ENCODE data around the gene POLR3A. TPM values are rescaled to one million over a fixed set of nuclear protein-coding genes. Genes with fewer than 3 reads are reported as not detected.
"Not testable (repeated sequence)": the region's sequence is repeated elsewhere in the genome, so short reads cannot be mapped to it uniquely, and the experiment has no call there.

Gene POLR3A
- total RNA-seq, 1 donor from 2014 or later, result 14.7 TPM

DNA sequence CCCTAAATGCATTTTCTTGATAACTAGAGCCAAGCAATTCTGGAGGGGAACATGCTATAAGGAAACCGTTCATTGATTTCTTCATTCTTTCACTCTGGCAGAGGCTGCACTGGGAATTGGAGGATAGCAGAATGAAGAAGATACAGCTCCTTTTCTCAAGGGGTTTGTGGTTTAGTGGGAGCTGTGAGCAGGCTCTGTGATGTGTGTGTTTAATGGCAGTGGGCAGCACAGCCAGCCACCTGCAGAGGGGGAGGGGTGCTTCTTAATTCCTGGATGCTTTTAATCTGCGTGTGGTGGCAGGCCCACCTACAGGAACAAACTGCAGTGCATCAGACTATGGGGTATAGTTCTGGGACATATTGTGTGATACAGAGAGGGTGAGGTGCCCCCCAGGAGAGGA is 36.3 kb upstream of the POLR3A start:
- TF ChIP-seq, protein P1, sequence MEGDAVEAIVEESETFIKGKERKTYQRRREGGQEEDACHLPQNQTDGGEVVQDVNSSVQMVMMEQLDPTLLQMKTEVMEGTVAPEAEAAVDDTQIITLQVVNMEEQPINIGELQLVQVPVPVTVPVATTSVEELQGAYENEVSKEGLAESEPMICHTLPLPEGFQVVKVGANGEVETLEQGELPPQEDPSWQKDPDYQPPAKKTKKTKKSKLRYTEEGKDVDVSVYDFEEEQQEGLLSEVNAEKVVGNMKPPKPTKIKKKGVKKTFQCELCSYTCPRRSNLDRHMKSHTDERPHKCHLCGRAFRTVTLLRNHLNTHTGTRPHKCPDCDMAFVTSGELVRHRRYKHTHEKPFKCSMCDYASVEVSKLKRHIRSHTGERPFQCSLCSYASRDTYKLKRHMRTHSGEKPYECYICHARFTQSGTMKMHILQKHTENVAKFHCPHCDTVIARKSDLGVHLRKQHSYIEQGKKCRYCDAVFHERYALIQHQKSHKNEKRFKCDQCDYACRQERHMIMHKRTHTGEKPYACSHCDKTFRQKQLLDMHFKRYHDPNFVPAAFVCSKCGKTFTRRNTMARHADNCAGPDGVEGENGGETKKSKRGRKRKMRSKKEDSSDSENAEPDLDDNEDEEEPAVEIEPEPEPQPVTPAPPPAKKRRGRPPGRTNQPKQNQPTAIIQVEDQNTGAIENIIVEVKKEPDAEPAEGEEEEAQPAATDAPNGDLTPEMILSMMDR (IDR thresholded peaks at IDR 0.05; ENCODE audit: insufficient read depth, low read length, severe bottlenecking), result no peak
- no peak for FAIRE-seq
- peaks cover 5% of the 10 kb centered on the region for H3K27me3 ChIP-seq (ENCODE audit: control insufficient read depth, insufficient read depth, low read length)

DNA sequence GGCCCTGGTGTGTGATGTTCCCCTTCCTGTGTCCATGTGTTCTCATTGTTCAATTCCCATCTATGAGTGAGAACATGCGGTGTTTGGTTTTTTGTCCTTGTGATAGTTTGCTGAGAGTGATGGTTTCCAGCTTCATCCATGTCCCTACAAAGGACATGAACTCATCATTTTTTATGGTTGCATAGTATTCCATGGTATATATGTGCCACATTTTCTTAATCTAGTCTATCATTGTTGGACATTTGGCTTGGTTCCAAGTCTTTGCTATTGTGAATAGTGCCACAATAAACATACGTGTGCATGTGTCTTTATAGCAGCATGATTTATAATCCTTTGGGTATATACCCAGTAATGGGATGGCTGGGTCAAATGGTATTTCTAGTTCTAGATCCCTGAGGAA is 35.6 kb upstream of the POLR3A start:
- not testable (repeated sequence) for FAIRE-seq; DNase-seq (ENCODE audit: low read depth); H3K4me3 ChIP-seq (ENCODE audit: low read depth, low read length); H3K36me3 ChIP-seq (ENCODE audit: control insufficient read depth, insufficient read depth, low read length); H3K27me3 ChIP-seq (ENCODE audit: control insufficient read depth, insufficient read depth, low read length)

More for the DNA sequence above, 36.3 kb upstream of the POLR3A start:
- DNase-seq (ENCODE audit: low read depth), result no peak
- H3K36me3 ChIP-seq (ENCODE audit: control insufficient read depth, insufficient read depth, low read length), result no peaks in the 10 kb centered on the region
- no peak overlapping the region for H3K4me3 ChIP-seq (ENCODE audit: low read depth, low read length)

DNA sequence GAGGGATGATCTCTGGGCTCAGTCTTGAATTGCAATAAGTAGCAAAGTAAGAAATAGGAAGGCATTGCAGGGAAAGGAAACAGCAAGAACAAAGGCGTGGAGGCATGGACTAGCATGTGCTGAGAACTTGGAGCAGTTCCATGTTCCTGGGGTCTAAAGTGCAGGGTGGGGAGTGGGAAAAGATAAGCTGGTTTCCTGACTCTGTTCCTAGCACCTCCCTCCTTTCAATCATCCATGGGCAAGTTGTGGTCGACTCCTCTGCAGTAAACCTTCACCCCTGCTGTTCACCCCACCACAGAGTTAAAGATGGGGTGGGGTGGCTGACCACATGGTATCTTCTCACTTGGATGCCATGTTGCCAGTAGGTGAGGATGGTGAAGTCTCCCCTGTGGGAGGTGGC is 33.9 kb upstream of the POLR3A start:
- TF ChIP-seq, protein P1 (IDR thresholded peaks at IDR 0.05; ENCODE audit: insufficient read depth, low read length, severe bottlenecking), result no peak
- peak; percentile 77 for FAIRE-seq
- Histone ChIP-seq H3K36me3 (ENCODE audit: control insufficient read depth, insufficient read depth, low read length) (no peaks in the 10 kb centered on the region), H3K27me3 (ENCODE audit: control insufficient read depth, insufficient read depth, low read length) (peaks cover 5% of the 10 kb centered on the region), H3K4me3 (ENCODE audit: low read depth, low read length) (no peak overlapping the region)
- DNase-seq (ENCODE audit: low read depth), result no peak

DNA sequence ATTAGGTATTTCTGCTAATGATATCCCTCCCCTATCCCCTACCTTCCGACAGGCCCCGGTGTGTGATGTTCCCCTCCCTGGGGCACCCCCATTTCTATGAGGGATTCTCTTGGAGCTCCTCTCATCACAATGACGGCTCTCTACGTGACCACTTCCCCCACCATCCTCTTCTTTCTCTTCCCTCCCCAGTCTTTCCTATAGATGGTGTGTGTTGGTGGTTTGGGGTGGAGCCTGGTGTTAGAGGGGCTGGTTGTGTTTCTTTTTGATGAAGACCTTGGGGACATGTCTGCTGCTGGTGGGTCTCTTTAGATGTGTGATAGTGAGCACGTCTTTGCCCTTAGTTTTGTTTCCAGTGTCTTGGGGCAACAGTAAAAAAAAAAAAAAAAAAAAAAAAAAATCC is 33.0 kb upstream of the POLR3A start:
- no peaks in the 10 kb centered on the region for H3K36me3 ChIP-seq (ENCODE audit: control insufficient read depth, insufficient read depth, low read length)
- no peak for DNase-seq (ENCODE audit: low read depth)
- peaks cover 2% of the 10 kb centered on the region for H3K27me3 ChIP-seq (ENCODE audit: control insufficient read depth, insufficient read depth, low read length)
- TF ChIP-seq, protein P1 (IDR thresholded peaks at IDR 0.05; ENCODE audit: insufficient read depth, low read length, severe bottlenecking), result no peak
- no peak for FAIRE-seq
- no peak overlapping the region for H3K4me3 ChIP-seq (ENCODE audit: low read depth, low read length)

DNA sequence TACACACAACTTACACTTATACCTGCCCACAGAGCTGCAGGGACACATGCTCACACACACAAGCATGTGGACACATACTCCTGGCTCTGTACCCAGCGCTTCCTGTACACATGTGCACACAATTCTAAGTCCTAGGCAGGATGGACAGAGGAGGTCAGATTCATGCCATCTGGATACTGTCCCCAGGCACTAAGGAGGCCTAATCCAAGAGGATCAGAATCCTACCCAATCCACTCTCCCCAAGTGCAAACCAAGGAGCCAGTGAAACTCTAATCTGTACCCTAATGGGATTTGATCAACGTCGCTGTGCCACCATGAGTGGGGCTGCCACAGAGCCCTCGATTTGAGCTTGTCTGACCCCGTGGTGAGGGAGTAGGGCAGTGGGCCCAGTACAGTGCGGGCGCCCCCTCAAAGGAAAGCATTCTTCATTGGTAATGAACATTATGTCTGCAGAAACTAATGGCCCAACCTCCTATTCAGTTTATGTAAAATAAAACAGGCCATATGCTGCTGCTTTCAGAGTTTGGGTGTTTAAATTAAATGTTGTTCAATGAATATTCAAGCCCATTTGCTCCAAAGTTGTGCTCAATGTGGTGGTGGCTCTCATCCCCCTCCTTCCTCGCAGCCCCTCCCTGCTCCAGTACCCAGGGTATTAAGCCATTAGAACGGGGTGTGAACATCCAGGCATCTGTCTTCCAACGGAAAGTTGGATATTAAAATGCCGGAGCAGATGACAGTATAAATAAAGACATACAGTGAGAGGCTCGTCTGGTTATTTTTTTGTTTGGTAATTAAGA is 30.8 kb upstream of the POLR3A start:
- DNase-seq (ENCODE audit: low read depth), result no peak
- TF ChIP-seq, protein P1 (IDR thresholded peaks at IDR 0.05; ENCODE audit: insufficient read depth, low read length, severe bottlenecking), result no peak
- no peaks in the 10 kb centered on the region for H3K36me3 ChIP-seq (ENCODE audit: control insufficient read depth, insufficient read depth, low read length)
- H3K4me3 ChIP-seq (ENCODE audit: low read depth, low read length), result no peak overlapping the region
- peak; percentile 77 for FAIRE-seq
- H3K27me3 ChIP-seq (ENCODE audit: control insufficient read depth, insufficient read depth, low read length), result peaks cover 2% of the 10 kb centered on the region

DNA sequence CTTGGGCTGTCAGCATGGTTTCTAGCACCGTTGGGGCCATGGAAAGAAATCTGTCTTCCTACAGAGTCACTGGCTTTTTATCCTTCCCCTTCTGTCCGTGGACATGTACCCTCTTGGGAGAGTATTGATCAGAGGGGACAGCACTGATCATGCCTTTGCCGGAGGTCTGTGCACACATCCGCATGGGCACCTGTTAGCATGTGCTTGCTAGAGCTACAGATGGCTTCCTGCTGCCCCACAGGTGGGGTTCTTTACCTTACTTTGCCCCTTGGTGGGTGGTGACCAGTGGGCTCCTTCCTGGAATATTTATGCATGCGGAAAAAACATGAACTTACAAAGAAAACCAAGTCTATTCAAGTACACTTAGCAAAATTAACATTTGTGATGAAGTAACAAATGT is 29.2 kb upstream of the POLR3A start:
- no peaks in the 10 kb centered on the region for H3K36me3 ChIP-seq (ENCODE audit: control insufficient read depth, insufficient read depth, low read length)
- no peak for FAIRE-seq
- no peak for DNase-seq (ENCODE audit: low read depth)
- TF ChIP-seq, protein P1 (IDR thresholded peaks at IDR 0.05; ENCODE audit: insufficient read depth, low read length, severe bottlenecking), result no peak
- no peak overlapping the region for H3K4me3 ChIP-seq (ENCODE audit: low read depth, low read length)
- peaks cover 2% of the 10 kb centered on the region for H3K27me3 ChIP-seq (ENCODE audit: control insufficient read depth, insufficient read depth, low read length)
